Raji (cell line): ENCODE results near the gene NUSAP1.

Experiments
- POLR2A ChIP-seq: IDR thresholded peaks from 2 replicates; pipeline ENCODE4 v1.6.1; 2011; ENCODE audit warnings: low read depth, low read length, control low read depth; ENCODE audit not compliant: insufficient read depth

NUSAP1 gene

DNA sequence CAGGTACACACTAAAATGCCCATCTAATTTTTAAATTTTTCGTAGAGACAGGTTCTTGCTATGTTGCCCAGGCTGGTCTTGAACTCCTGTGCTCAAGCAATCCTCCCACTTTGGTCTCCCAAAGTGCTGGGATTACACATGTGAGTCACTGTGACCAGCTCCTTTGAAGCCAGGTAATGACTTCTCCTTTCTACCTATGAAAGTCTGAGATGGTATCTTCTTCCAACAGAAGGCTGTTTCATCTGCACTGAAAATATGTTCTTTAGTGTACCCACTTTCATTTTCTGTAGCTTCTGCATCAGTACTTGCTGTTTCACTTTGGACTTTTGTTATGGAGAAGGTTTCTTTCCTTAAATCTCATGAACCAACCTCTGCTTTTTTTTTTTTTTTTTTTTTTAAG lies 9.1 kb upstream of the NUSAP1 start:
- no peak for TF ChIP-seq POLR2A

DNA sequence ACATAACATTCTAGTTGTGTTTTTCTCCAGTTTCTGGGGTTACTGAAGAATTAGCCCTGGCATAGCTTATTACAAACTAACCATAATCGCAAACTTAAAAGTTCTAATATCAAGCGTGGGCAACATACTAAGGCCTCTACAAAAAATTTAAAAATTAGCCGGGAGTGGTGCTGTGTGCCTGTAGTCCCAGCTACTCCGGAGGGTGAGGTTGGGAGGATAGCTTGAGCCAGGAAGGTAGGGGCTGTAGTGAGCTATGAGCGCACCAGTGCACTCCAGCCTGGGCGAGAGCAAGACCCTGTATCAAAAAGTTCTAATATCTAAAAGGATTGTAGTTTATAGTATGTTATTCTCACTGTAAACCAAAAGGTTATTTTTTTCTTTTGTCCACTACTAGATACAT lies 1.4 kb upstream of the NUSAP1 start:
- TF ChIP-seq POLR2A: no peak

DNA sequence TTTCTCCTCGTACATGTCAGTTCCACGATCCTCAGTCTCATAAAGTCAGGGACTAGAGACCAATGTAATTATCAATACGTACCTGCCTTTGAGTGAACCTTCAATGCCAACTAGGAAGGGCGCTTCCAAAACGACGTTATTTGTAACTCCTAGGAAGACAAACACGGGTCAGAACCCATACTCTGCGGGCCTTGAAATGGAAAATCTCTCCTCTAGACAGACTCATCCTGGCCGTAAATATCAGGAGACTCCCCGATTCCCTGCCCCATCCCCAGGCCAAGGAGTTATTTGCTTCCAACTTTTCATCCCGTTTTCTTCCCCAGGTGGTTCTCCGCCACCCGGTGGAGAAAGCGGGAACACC lies 868 bp upstream of the NUSAP1 start:
- no peak for TF ChIP-seq POLR2A

DNA sequence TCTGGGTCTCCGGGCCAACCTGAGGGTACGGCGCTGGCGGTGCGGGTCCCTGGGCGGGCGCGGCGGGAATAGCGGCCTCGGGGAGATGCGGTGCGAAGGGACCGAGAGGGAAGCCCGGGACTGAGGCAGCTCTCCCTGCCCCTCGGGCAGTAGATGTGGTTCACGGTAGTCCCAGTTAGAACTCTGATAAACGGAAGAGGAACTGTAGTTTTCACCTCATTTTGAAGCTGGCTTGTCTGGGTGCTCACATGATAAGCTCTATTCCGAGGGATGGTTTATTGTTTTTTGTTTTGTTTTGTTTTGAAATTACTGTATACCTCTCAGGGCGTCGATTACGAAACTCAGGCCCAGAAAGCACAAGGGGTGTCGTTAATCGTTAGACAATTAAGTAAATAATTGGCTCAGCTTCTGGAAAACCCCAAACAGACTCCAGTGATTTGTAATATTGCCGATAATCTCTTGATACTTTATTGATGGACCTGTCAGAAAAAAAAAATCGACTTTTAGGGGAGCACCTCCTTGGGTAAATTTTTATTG lies 413 bp downstream of the NUSAP1 start:
- TF ChIP-seq POLR2A: no peak

DNA sequence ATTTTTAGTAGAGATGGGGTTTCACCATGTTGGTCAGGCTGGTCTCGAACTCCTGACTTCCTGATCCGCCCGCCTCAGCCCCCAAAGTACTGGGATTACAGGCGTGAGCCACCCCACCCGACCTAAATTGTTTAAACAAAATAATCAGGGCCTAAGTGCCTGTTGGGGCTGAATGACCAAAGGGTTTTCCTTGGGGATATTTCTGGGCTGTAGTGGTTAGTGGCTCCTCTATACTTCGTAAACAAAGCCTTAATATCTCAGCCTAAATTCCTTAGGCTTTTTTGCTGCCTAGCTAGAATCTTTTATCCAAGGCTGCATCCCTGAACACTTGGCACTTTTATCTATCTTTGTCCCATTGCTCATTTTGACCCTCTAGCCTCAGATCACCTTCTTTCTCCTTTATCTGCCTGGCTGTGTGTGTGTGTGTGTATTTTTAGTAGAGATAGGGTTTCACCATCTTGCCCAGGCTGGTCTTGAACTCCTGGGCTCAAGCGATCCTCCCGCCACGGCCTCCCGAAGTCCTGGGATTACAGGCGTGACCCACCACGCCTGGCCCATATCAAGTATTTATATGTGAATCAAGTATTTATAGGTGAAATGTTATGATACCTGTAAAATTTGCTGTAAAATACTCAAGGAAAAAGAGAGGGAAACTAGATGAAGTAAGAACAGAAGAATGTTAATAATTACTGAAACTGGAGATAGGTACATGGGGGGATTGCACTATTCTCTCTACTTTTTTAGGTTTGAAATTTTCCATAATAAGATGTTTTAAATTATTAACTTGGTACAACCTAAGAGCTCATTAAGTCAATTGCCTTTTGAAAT lies 1.8 kb downstream of the NUSAP1 start:
- TF ChIP-seq POLR2A: no peak

DNA sequence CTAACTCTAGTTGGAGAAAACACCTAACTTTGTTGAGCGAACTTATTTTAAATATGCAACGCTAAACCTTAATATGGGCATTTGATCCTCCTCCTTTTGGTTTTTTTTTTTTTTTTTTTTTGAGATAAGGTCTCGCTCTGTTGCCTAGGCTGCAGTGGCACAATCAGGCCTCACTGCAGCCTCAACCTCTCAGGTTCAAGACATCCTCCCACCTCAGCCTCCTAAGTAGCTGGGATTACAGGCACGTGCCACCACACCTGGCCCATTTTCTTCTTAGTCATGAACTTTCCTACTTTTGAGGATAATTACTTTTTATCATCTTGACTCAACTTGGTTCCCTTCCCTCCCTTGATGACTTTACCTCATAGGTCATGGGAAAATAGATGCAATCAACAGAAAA lies 3.9 kb downstream of the NUSAP1 start:
- TF ChIP-seq POLR2A: no peak

DNA sequence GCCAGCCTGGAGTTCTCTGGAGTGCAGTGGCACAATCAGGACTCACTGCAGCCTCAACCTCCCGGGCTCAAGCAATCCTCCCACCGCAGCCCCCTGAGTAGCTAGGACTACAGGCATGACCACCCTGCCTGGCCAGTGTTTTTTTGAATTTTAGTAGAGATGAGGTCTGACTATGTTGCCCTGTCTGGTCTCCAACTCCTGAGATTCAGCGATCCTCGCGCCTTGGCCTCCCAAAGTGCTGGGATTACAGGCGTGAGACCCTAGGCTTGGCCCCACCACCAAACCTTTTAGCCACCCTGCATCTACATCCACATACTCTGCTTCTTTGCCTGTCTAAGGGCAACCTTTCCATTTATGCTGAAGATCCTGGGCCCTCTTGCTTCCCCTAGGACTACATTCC lies 4.4 kb downstream of the NUSAP1 start:
- no peak for TF ChIP-seq POLR2A

DNA sequence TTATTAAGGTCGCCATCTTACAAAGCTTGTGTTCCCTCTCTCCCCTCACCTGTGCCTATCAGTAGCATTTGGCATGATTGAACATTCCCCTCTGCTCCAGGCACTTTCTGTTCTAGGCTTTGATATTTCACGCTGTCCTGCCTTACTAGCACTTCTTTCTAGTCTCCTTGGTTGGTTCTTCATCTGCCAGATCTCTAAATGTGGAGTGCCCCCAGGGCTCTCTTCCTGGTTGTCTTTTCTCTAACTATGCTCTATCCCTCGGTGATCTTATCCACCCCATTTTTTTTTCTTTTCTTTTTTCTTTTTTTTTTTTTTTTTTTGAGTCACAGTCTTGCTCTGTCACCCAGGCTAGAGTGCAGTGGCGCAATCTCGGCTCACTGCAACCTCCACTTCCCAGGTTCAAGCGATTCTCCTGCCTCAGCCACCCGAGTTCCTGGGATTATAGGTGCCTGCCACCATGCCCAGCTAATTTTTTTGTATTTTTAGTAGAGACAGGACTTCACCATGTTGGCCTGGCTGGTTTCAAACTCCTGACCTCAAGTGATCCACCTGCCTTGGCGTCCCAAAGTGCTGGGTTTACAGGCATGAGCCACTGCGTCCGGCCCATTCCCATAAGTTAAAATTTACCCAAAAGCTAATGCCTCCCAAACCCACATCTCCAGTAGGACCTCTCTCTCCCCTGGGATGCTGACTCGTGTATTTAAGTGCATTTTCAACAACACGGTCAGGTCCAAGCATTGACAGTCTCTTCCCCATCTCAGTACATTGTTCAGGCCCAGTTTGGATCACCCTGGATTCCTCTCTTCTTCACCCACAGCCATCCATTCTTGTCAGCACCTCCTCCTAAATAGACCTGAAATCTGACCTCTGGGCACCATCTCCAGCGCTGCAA lies 5.2 kb downstream of the NUSAP1 start:
- TF ChIP-seq POLR2A: no peak

DNA sequence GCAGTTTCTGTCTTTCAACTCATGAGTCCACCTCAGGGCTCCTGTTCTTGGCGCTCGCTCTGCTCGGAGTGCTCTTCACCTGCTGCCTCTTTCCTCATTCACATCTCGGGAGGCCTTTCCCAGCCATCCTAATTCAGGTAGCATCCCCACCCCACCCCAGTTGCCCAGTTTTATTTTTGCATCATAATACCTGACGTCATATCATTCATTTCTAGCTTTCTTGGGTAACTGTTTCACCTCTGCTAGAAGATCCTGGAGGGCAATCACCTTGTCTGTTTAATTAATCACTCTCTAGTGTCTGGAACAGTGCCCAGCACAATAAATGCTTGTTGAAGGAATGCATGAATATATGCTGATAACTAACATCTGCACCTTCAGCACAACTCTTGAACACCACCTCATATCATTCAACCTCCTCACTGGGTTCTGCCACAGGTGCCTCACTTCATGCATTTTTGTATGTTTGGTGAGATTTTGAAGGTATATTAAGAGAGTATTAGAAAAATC lies 7.6 kb downstream of the NUSAP1 start:
- TF ChIP-seq POLR2A: no peak

DNA sequence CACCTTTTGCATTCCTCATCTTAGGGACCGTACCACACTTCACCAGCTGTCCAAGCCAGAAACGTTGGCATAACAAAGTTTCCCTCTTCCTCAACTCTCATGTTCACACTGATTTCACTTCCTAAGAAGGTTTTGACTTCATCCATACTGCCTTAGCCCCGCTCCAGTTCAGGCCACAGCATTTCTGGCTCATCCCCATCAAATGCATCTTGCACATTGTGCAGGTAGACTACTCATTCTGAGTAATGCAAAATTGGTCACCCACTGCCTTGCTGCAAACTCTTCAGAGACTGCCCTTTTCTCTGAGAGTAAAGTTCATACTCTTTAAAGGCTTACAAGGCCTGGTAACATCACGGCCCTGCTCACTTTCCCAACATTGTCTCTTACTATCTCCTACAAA lies 8.8 kb downstream of the NUSAP1 start:
- no peak for TF ChIP-seq POLR2A

DNA sequence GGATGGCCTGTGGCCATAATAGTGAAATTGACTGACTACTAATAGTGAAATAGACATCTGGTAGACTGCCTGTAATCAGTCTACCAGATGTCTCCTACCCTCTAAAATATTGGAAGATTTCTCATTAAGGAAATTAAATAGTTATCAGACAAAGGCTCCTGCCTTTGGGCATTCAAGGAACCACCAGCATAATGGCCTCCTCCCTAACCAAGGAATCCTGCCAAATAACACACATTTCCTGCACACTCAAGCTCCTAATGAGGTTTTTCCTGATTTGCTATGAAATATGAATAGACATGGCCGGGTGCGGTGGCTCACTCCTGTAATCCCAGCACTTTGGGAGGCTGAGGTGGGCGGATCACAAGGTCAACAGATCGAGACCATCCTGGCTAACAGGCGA lies 14.6 kb downstream of the NUSAP1 start:
- TF ChIP-seq POLR2A: no peak

DNA sequence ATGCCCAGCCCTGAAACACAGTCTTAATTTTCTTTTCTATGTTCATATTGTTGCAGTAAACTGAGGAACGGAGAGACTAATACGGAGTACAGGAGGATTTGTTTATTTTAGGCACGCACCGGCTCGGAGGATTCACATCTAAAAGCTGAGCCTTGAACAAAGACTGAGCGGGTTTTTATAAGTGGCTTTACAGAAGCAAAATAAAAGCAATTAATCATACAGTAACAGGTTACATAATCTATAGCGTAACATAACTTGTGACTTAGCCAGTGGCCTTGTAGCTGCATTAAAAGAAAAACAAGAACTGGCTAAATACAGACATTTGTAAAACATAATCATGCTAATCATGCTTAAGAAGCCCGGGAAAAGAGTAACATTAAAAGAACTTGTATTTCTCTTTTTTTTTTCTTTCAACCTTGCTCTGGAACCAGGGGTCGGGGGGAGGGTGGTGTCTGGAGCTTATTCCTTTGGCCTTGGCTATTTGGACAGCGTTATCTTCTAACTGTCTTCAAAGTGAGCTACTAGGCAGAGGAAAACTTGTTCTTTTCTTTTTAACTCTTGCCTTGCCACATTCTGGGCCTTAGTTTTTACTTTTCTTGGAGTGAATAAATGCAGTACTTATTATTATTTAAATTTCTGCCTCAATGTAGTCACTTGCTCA lies 17.5 kb downstream of the NUSAP1 start:
- TF ChIP-seq POLR2A: no peak

DNA sequence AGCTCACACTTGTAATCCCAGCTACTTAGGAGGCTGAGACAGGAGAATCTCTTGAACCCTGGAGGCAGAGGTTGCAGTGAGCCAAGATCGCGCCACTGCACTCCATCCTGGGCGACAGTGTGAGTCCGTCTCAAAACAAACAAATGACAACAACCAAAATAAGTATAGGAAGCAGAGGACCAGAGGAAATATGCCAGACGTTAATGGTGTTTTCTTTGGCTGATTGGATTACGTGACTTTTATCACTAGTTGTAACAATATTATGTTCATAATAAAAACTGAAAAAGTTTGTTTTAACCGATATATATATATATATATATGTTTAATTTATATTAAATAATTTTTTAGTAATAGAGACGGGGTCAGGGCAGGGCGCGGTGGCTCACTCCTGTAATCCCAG lies 21.7 kb downstream of the NUSAP1 start:
- no peak for TF ChIP-seq POLR2A

DNA sequence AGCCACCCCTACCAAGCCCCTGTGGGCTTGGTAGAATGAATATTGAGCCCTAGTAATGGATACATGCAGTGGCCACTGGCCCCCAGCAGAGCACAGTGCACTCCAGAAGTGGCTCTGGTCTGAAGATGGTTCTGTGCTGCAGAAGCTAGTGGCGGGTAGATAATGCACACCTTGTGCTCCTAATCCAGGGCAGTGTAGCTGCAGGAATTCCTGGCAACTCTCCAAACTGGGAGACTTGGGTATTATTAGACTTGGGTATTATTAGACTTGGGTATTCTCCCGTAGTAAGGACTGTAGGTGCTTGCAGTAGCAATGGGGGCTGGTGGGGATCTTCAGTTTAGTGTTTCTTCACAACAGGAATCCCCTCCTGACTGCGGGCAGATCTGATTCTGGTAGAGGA lies 34.7 kb downstream of the NUSAP1 start:
- TF ChIP-seq POLR2A: no peak

DNA sequence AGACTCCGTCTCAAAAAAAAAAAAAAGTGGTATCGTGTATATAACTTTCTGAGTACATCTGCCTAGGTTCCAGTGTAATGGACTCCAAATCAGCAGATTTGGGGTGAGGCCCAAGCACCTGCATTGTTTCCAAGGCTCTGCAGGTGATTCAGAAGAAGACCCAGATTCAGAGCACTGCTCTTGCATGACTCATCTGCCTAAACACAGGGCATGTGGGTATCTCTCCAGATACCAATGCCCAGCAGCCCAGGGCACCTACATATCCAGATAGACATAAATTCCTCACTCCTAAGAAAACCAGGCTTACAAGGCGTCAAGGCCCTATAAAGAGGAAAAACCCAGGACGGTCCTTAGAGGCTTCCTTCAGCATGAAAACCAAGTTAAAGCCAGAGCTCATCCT lies 45.3 kb downstream of the NUSAP1 start:
- no peak for TF ChIP-seq POLR2A
